ACC112 (cell line): ENCODE data around the gene PFKL.

ENCODE experiments used
- H2AFZ ChIP-seq: fragments of 200-600 bp; sonication (generic); one replicate; pipeline ENCODE4 v1.6.0; 2017; ENCODE audit warnings: antibody characterized with exemption, low read length; ENCODE audit not compliant: unreplicated experiment
- H3K27ac ChIP-seq: fragments of 200-600 bp; sonication (generic); 2 replicates; pipeline ENCODE4 v1.5.1; 2014; ENCODE audit warnings: low read depth, mild to moderate bottlenecking, antibody characterized with exemption, low read length, moderate library complexity
- H3K27me3 ChIP-seq: fragments of 200-600 bp; sonication (generic); 2 replicates; pipeline ENCODE4 v1.6.1; 2014; ENCODE audit warnings: mild to moderate bottlenecking, antibody characterized with exemption, low read length, moderate library complexity, mixed read lengths; ENCODE audit not compliant: insufficient read depth
- H3K36me3 ChIP-seq: fragments of 200-600 bp; sonication (generic); 2 replicates; pipeline ENCODE4 v1.6.1; 2016; ENCODE audit warnings: mild to moderate bottlenecking, antibody characterized with exemption, low read length, moderate library complexity, mixed read lengths; ENCODE audit not compliant: insufficient read depth
- H3K4me1 ChIP-seq: fragments of 200-600 bp; sonication (generic); one replicate; pipeline ENCODE4 v1.6.1; 2016; ENCODE audit warnings: low read length, mixed read lengths; ENCODE audit not compliant: insufficient read depth, unreplicated experiment, control insufficient read depth
- H3K4me3 ChIP-seq: fragments of 200-600 bp; sonication (generic); 2 replicates; pipeline ENCODE4 v1.5.1; 2014; ENCODE audit warnings: mild to moderate bottlenecking, low read depth, low read length
- H3K79me2 ChIP-seq: fragments of 200-600 bp; sonication (generic); one replicate; pipeline ENCODE4 v1.6.0; 2016; ENCODE audit warnings: low read length; ENCODE audit not compliant: control insufficient read depth, unreplicated experiment, insufficient read depth

PFKL gene

DNA sequence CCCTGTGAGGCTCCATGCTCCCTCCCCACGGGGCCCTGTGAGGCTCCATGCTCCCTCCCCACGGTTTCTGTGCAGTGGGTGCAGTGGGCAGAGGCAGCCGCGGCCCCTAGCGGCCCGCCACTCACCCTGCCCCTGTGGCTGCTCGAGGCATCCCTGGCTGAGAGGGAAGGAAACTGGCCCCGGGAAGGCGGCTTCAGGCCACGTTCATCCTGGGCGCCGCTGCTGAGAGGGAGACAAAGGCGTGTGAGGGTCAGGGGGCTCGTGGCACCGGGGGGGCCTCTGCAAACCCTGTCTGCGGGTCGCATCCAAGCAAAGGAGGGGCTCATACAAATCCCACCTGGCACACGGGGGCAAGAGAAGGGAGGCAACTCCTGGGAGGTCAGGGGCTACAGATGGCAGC is 30.8 kb downstream of the PFKL start:
- Histone ChIP-seq H3K27me3 (no peaks in the 10 kb centered on the region), H3K36me3 (no peaks in the 10 kb centered on the region), H3K4me3 (no peak overlapping the region), H3K4me1 (no peaks in the 10 kb centered on the region), H3K79me2 (no peaks in the 10 kb centered on the region), H2AFZ (no peak overlapping the region), H3K27ac (no peak overlapping the region)

DNA sequence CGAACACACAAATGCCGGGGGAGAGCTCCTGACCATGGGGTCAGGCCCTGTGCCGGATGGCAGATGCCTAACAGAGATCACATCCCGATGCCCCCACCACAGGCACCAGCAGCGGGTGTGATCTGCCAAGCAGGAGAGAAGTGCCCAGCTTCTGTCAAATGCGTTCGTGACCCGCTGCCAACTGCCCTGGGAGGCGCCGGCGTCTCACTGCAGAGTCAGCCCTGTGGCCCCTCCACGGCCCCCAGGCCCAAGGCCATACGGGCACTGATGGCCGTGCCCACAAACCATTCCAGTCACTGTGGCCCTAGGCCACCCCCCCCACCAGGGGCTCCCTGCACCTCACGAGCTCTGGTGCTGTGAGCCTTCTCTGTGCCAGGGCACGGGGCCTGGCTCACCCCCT is 31.4 kb downstream of the PFKL start:
- Histone ChIP-seq H3K27me3 (no peaks in the 10 kb centered on the region), H3K79me2 (no peaks in the 10 kb centered on the region), H3K27ac (no peak overlapping the region)

DNA sequence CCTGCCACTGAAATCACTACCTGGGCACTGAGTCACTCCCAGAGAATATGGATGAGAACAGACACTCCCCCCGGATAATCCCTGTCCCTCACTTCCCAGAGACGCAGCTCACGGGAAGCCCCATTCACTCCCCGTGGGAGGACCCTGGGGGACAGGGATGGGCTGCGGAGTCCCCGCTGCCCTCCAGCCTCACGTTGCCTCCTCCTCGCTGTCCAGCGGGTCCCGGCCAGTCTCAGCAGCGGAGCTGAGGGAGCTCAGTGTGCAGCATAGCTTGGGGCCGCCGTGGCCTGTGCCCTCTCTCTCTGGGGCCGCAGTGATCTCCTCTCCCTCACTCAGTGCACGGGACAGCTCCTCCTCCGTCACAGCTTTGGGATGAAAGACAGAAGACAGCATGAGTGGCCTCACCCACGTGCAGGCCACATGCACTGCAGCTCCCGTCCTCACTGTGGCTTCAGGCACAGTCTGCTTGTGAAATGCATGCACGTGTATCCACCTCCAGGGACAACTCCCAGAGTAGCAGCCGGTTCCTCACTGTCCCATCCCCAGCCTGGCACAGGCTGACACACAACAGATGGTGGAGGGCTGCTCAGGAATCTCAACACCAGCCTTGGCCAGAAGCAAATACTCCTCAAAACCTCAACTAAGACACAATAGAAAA is 31.9 kb downstream of the PFKL start:
- no peak overlapping the region for H3K4me3 ChIP-seq
- no peaks in the 10 kb centered on the region for H3K4me1 ChIP-seq
- no peaks in the 10 kb centered on the region for H3K36me3 ChIP-seq
- H3K27ac ChIP-seq: no peak overlapping the region
- H2AFZ ChIP-seq: no peak overlapping the region
- H3K27me3 ChIP-seq: no peaks in the 10 kb centered on the region
- H3K79me2 ChIP-seq: no peaks in the 10 kb centered on the region

More for the DNA sequence above, 31.4 kb downstream of the PFKL start:
- Histone ChIP-seq H3K36me3 (no peaks in the 10 kb centered on the region), H2AFZ (no peak overlapping the region), H3K4me3 (no peak overlapping the region), H3K4me1 (no peaks in the 10 kb centered on the region)

- Histone ChIP-seq H3K4me3 (no peak overlapping the region), H3K79me2 (no peaks in the 10 kb centered on the region), H3K27me3 (no peaks in the 10 kb centered on the region), H3K4me1 (no peaks in the 10 kb centered on the region), H2AFZ (no peak overlapping the region), H3K27ac (no peak overlapping the region), H3K36me3 (no peaks in the 10 kb centered on the region)
Measured at GRCh38 chr21:44332383-44332782, 32.5 kb downstream of the PFKL start.

- Histone ChIP-seq H3K79me2 (no peaks in the 10 kb centered on the region), H3K27ac (no peak overlapping the region), H3K27me3 (no peaks in the 10 kb centered on the region), H3K4me1 (peaks cover 4% of the 10 kb centered on the region), H2AFZ (no peak overlapping the region), H3K4me3 (no peak overlapping the region), H3K36me3 (no peaks in the 10 kb centered on the region)
Measured at GRCh38 chr21:44332965-44333364, 33.1 kb downstream of the PFKL start.

- no peaks in the 10 kb centered on the region for H3K79me2 ChIP-seq
- no peak overlapping the region for H3K27ac ChIP-seq
- H3K4me3 ChIP-seq: no peak overlapping the region
Measured at GRCh38 chr21:44333509-44334328, 33.9 kb downstream of the PFKL start.

DNA sequence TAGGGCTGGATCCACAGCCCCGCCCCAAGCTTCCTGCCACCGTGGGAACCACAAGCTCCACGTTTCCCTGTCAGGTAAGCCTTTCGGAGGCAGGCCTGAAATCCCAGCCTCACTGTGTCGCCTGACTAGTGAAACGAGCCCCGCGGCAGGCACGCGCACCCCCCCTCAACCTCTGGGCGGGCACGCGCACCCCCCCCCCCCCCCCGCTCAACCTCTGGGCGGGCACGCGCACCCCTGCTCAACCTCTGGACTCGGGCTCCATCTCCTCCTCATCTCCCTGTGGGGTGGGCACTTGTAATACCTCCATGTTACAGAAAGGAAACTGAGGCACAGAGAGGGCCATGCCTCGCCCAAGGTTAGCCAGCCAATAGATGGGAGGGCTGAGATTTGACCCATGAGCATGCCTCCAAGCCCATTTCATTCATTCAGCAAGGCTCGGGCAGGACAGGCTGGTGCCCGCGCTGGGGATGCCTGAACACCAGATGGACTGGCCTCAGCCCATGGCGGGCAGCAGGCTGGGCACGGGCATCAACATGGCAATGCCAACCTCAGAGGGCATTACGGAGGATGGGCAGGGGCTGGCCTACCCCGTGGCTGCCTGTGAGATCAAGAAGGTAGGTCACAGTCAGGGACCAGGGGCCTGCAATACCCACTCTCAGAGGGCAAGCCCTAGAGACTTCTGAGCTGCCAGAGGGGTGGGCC is 34.6 kb downstream of the PFKL start:
- Histone ChIP-seq H3K4me3 (no peak overlapping the region), H2AFZ (no peak overlapping the region), H3K36me3 (no peaks in the 10 kb centered on the region), H3K4me1 (peaks cover 9% of the 10 kb centered on the region), H3K27ac (no peak overlapping the region), H3K79me2 (no peaks in the 10 kb centered on the region), H3K27me3 (no peaks in the 10 kb centered on the region)

More at GRCh38 chr21:44333509-44334328, 33.9 kb downstream of the PFKL start:
- Histone ChIP-seq H2AFZ (no peak overlapping the region), H3K27me3 (no peaks in the 10 kb centered on the region), H3K36me3 (no peaks in the 10 kb centered on the region), H3K4me1 (peaks cover 9% of the 10 kb centered on the region)

DNA sequence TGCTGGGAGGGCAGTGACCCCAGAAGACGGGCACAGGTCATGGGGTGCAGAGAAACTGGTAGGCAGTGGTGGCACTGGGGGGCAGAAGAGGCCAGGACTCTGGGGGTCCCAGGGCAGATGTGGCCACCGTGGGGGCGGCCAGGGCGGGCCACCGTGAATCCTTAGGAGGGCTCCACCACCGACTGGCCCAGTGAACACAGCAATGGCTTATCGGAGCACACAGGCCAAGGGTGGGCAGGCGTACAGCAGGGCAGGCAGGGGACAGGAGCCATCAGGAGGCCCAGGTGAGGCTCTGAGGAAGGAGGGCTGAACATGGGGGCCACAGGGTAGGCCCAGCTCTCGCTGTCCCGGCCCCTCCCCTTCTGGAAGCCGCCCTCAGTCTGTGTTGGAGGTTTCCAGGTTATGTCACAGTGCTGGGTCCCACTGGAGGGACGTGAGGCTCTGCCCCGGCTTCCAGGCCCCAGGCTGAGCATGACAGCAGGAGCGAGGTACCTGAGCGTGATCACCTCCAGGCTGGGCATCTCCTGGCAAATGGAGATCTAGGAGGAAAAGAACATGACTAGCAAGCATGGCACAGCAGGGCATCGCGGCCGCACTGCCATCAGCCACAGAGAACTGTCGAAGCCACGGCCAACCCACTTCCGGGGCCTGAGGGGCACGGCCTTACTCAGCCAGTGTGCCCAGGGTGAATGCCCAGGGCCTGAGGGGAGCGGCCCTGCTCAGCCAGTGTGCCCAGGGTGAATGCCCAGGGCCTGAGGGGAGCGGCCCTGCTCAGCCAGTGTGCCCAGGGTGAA is 35.6 kb downstream of the PFKL start:
- Histone ChIP-seq H3K4me1 (peaks cover 13% of the 10 kb centered on the region), H3K27me3 (no peaks in the 10 kb centered on the region)

GRCh38 chr21:44337449-44337848 is 37.6 kb downstream of the PFKL start:
- Histone ChIP-seq H3K4me1 (peaks cover 13% of the 10 kb centered on the region), H2AFZ (no peak overlapping the region), H3K27me3 (no peaks in the 10 kb centered on the region), H3K79me2 (no peaks in the 10 kb centered on the region), H3K36me3 (no peaks in the 10 kb centered on the region), H3K27ac (no peak overlapping the region), H3K4me3 (no peak overlapping the region)

More for the DNA sequence above, 35.6 kb downstream of the PFKL start:
- no peaks in the 10 kb centered on the region for H3K36me3 ChIP-seq
- no peaks in the 10 kb centered on the region for H3K79me2 ChIP-seq
- H2AFZ ChIP-seq: no peak overlapping the region
- H3K27ac ChIP-seq: no peak overlapping the region
- no peak overlapping the region for H3K4me3 ChIP-seq
